AG04449 (cell line): ENCODE data around the gene AQP6.

Experiments used
- CTCF ChIA-PET: fragments of 350-600 bp; formaldehyde crosslinking; extraction: SDS; loops from one replicate; lab custom pipeline; 2021; ENCODE audit warnings: antibody characterized with exemption; lab: Yijun Ruan, JAX
- POLR2A ChIA-PET: fragments of 400-600, 350-600 bp; formaldehyde crosslinking; extraction: SDS; loops from one replicate; lab custom pipeline; 2020; ENCODE audit warnings: antibody characterized with exemption, inconsistent platforms; lab: Yijun Ruan, JAX
- DNase-seq: peaks from one replicate; pipeline ENCODE4 v3.0.0-alpha.2; 2010; ENCODE audit warnings: low read depth, low spot score
- H3K4me3 ChIP-seq: 2 replicates; pipeline ENCODE4 v1.5.1; 2011; ENCODE audit warnings: low read depth, mild to moderate bottlenecking, control low read depth, low read length
- TF ChIP-seq, protein P1 (sequence below): IDR thresholded peaks from one replicate; pipeline ENCODE4 v1.5.1; 2011; ENCODE audit warnings: mild to moderate bottlenecking, moderate library complexity, low read length, control low read depth, inconsistent platforms; ENCODE audit not compliant: insufficient read depth; ENCODE audit errors: missing control alignments

AQP6 gene

GRCh38 chr12:50005175-50005574, 32.4 kb downstream of the AQP6 start:
- CTCF ChIA-PET = interaction anchor here (1.0 to 6.8 kb wide), 6 partner anchors 11 to 60 kb away, joined by 4 to 51 read pairs (median 16); no protein-coding TSS in a partner anchor
- DNase-seq = no peak
- POLR2A ChIA-PET = no interaction called here
- TF ChIP-seq, protein P1, sequence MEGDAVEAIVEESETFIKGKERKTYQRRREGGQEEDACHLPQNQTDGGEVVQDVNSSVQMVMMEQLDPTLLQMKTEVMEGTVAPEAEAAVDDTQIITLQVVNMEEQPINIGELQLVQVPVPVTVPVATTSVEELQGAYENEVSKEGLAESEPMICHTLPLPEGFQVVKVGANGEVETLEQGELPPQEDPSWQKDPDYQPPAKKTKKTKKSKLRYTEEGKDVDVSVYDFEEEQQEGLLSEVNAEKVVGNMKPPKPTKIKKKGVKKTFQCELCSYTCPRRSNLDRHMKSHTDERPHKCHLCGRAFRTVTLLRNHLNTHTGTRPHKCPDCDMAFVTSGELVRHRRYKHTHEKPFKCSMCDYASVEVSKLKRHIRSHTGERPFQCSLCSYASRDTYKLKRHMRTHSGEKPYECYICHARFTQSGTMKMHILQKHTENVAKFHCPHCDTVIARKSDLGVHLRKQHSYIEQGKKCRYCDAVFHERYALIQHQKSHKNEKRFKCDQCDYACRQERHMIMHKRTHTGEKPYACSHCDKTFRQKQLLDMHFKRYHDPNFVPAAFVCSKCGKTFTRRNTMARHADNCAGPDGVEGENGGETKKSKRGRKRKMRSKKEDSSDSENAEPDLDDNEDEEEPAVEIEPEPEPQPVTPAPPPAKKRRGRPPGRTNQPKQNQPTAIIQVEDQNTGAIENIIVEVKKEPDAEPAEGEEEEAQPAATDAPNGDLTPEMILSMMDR = no peak
- no peak overlapping the region for H3K4me3 ChIP-seq

DNA sequence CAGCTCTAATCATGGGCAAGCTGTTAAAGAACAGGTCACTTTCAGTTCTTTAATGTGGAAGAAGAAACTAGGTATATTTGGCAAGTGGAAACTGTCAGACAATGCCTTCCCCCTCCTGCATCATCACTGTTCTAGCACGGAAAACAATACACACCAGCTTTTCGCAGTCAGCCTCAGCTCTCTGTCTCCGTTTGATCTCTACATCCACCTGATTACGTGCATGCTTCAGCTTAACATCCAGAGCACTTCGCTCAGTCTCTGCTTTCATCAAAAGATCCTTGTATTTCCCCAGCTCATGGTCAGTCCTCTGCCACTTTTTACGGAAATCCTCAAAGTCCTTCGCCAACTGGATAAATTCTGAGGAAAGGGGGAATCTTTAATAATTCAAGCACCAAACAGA, 33.5 kb downstream of the AQP6 start:
- ChIA-PET POLR2A (no interaction called here), CTCF (interaction anchor here (0.8 to 6.8 kb wide), 10 partner anchors 11 to 64 kb away, joined by 3 to 51 read pairs (median 6); no protein-coding TSS in a partner anchor)
- TF ChIP-seq, protein P1 = no peak
- no peak overlapping the region for H3K4me3 ChIP-seq
- DNase-seq = no peak

GRCh38 chr12:50006754-50007442, 34.2 kb downstream of the AQP6 start:
- POLR2A ChIA-PET = no interaction called here
- no peak overlapping the region for H3K4me3 ChIP-seq
- TF ChIP-seq, protein P1 = no peak
- no peak for DNase-seq
- CTCF ChIA-PET = interaction anchor here (0.7 to 6.8 kb wide), 13 partner anchors 10 to 63 kb away, joined by 3 to 51 read pairs (median 5); no protein-coding TSS in a partner anchor

GRCh38 chr12:50013361-50014147, 40.8 kb downstream of the AQP6 start:
- DNase-seq = no peak
- no peak overlapping the region for H3K4me3 ChIP-seq
- ChIA-PET POLR2A (no interaction called here), CTCF (interaction anchor here (0.8 to 9.4 kb wide), 14 partner anchors 10 to 97 kb away, joined by 3 to 69 read pairs (median 5); no protein-coding TSS in a partner anchor)
- TF ChIP-seq, protein P1 = no peak

DNA sequence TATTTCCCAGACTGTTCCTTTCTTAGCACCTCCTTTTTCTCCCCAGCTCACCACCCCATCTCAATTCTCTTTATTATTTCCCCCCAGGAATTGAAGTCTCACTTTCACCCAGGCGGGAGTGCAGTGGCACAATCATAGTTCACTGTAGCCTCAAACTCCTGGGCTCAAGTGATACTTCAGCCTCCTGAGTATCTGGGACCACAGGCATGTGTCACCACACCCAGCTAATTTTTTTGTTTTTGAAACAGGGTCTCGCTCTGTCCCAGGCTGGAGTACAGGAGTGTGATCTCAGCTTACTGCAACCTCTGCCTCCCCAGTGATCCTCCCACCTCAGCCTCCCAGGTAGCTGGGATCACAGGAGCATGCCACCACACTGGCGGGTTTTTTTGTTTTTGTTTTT, 41.6 kb downstream of the AQP6 start:
- DNase-seq = no peak
- CTCF ChIA-PET = interaction anchor here (0.9 to 9.4 kb wide), 13 partner anchors 10 to 97 kb away, joined by 3 to 69 read pairs (median 5); no protein-coding TSS in a partner anchor
- POLR2A ChIA-PET = no interaction called here
- no peak overlapping the region for H3K4me3 ChIP-seq
- TF ChIP-seq, protein P1 = no peak
